IMR-90 (cell line): ENCODE data around the gene CCDC61. TPM values are rescaled to one million over a fixed set of nuclear protein-coding genes. Genes with fewer than 3 reads are reported as not detected.
A peak's percentile ranks its signal among the peaks of the same experiment; 100 is the strongest.

Experiments used
- ATAC-seq: fragments of 200-7000 bp; cut with Tn5 transposase; 2 replicates; pipeline ENCODE4 v1.9.1; 2020; ENCODE audit warnings: low read depth, mild to moderate bottlenecking, moderate library complexity
- BruUV-seq: library from RNA; stranded (reverse); fragments of 400-500 nt; replicated peaks from 2 replicates; lab custom pipeline; 2021; lab: Mats Ljungman, UMichigan
- CTCF ChIA-PET: fragments of 300-600 bp; formaldehyde crosslinking; extraction: SDS; loops from one replicate; lab custom pipeline; 2021; ENCODE audit warnings: antibody characterized with exemption; lab: Yijun Ruan, JAX
- POLR2A ChIA-PET: fragments of 300-600 bp; sonication (Branson Sonifier 250); formaldehyde crosslinking; loops from one replicate; lab custom pipeline; 2022; ENCODE audit warnings: antibody characterized with exemption; ENCODE audit not compliant: unreplicated experiment; lab: Charles Lee
- DNase-seq: peaks from one replicate; pipeline ENCODE4 v3.0.0; 2013
- H2AFZ ChIP-seq: replicated peaks from 2 replicates; pipeline ENCODE3; 2013; ENCODE audit warnings: low read length, mild to moderate bottlenecking; ENCODE audit not compliant: poor library complexity
- H2AK5ac ChIP-seq: 2 replicates; pipeline ENCODE4 v1.6.1; 2013; ENCODE audit warnings: low read depth, low read length, inconsistent platforms
- H2AK9ac ChIP-seq: replicated peaks from 2 replicates; pipeline ENCODE3; 2013; ENCODE audit warnings: mild to moderate bottlenecking, low read depth, low read length, moderate library complexity; ENCODE audit not compliant: poor library complexity
- H2BK120ac ChIP-seq: 2 replicates; pipeline ENCODE4 v1.6.1; 2013; ENCODE audit warnings: low read depth, low read length, inconsistent platforms
- H2BK15ac ChIP-seq: 3 replicates; pipeline ENCODE4 v1.6.1; 2013; ENCODE audit warnings: low read depth, low read length, inconsistent platforms
- H2BK20ac ChIP-seq: 2 replicates; pipeline ENCODE4 v1.6.1; 2013; ENCODE audit warnings: low read depth, mild to moderate bottlenecking, inconsistent platforms, low read length, moderate library complexity
- H2BK5ac ChIP-seq: 2 replicates; pipeline ENCODE4 v1.6.1; 2013; ENCODE audit warnings: mild to moderate bottlenecking, low read depth, low read length, inconsistent platforms; ENCODE audit not compliant: poor library complexity, severe bottlenecking
- H3K14ac ChIP-seq: replicated peaks from 2 replicates; pipeline ENCODE4 v1.6.1; 2013; ENCODE audit warnings: low read depth, low read length, inconsistent platforms
- H3K18ac ChIP-seq: 2 replicates; pipeline ENCODE4 v1.6.1; 2013; ENCODE audit warnings: low read depth, low read length, control low read depth
- H3K23ac ChIP-seq: 2 replicates; pipeline ENCODE4 v1.6.1; 2013; ENCODE audit warnings: low read depth, low read length, inconsistent platforms
- H3K27ac ChIP-seq: 2 replicates; pipeline ENCODE4 v1.5.1; 2013; ENCODE audit warnings: mild to moderate bottlenecking, control low read depth, low read length; ENCODE audit not compliant: insufficient read depth
- H3K27me3 ChIP-seq: 2 replicates; pipeline ENCODE4 v1.6.1; 2013; ENCODE audit warnings: low read length; ENCODE audit not compliant: control insufficient read depth, insufficient read depth
- H3K36me3 ChIP-seq: 2 replicates; pipeline ENCODE4 v1.6.1; 2013; ENCODE audit warnings: low read length, mixed read lengths; ENCODE audit not compliant: control insufficient read depth, insufficient read depth
- H3K4ac ChIP-seq: 2 replicates; pipeline ENCODE4 v1.6.1; 2013; ENCODE audit warnings: low read depth, low read length, inconsistent platforms
- H3K4me1 ChIP-seq: 2 replicates; pipeline ENCODE4 v1.6.1; 2013; ENCODE audit warnings: low read length, mixed read lengths; ENCODE audit not compliant: control insufficient read depth, insufficient read depth
- H3K4me2 ChIP-seq: 2 replicates; pipeline ENCODE4 v1.6.1; 2013; ENCODE audit warnings: low read depth, mild to moderate bottlenecking, control low read depth, low read length, moderate library complexity
- H3K4me3 ChIP-seq: 2 replicates; pipeline ENCODE4 v1.5.1; 2013; ENCODE audit warnings: low read depth, mild to moderate bottlenecking, control low read depth, low read length, moderate library complexity; ENCODE audit not compliant: insufficient read depth
- H3K56ac ChIP-seq: 2 replicates; pipeline ENCODE4 v1.6.1; 2013; ENCODE audit warnings: low read length, inconsistent platforms; ENCODE audit not compliant: insufficient read depth; ENCODE audit errors: extremely low read depth
- H3K79me1 ChIP-seq, 2 experiments: 2 replicates each; pipeline ENCODE4 v1.6.1; 2013; ENCODE audit warnings: low read length in 2 of 2, inconsistent platforms in 1 of 2, low read depth in 1 of 2
- H3K9ac ChIP-seq: 2 replicates; pipeline ENCODE4 v1.6.1; 2013; ENCODE audit warnings: low read depth, low read length, control low read depth
- H3K9me1 ChIP-seq: 2 replicates; pipeline ENCODE4 v1.6.1; 2013; ENCODE audit warnings: low read length, inconsistent platforms; ENCODE audit not compliant: insufficient read depth
- H3K9me3 ChIP-seq: 2 replicates; pipeline ENCODE4 v1.6.1; 2013; ENCODE audit warnings: low read length; ENCODE audit not compliant: control insufficient read depth, insufficient read depth
- H4K20me1 ChIP-seq: 2 replicates; pipeline ENCODE4 v1.6.1; 2013; ENCODE audit warnings: low read length, inconsistent platforms; ENCODE audit not compliant: insufficient read depth
- H4K5ac ChIP-seq: 2 replicates; pipeline ENCODE4 v1.6.1; 2013; ENCODE audit warnings: mild to moderate bottlenecking, low read depth, low read length, control low read depth
- H4K8ac ChIP-seq, 2 experiments: 2 replicates each; pipeline ENCODE4 v1.6.1; 2013; ENCODE audit warnings: low read depth in 2 of 2, low read length in 2 of 2, control low read depth in 1 of 2, inconsistent platforms in 1 of 2
- H4K91ac ChIP-seq: 2 replicates; pipeline ENCODE4 v1.6.1; 2013; ENCODE audit warnings: low read depth, low read length, inconsistent platforms; ENCODE audit not compliant: insufficient read depth
- BHLHE40 ChIP-seq: fragments of 150-350 bp; IDR thresholded peaks from 2 replicates; pipeline ENCODE4 v1.6.1; 2016; ENCODE audit warnings: mild to moderate bottlenecking, low read depth, low read length
- CEBPB ChIP-seq: IDR thresholded peaks from 2 replicates; pipeline ENCODE4 v1.6.1; 2012; ENCODE audit warnings: low read depth, low read length, improper control_type of control experiment
- WGBS, 2 experiments: methylation state at CpG; one replicate each; pipeline versions ENCODE4 v1.1.5 to v1.1.7; 2013; ENCODE audit warnings: missing lambda C conversion rate in 2 of 2; ENCODE audit not compliant: insufficient read length in 1 of 2; ENCODE audit errors: extremely low coverage in 2 of 2; 5-methylcytosine and 5-hydroxymethylcytosine counted together
- dilution Hi-C: fragments of 300-500 bp; cut with HindIII; formaldehyde crosslinking; loops from one replicate; pipeline ENCODE4 v1.14.3; 2018; ENCODE audit warnings: low sequenced_read_pairs; ENCODE audit not compliant: unreplicated experiment
- in situ Hi-C: fragments of 300-500 bp; cut with MboI; formaldehyde crosslinking; loops from 3 replicates; pipeline ENCODE4 v1.14.3; 2019; ENCODE audit warnings: low sequenced_read_pairs, inconsistent platforms, mixed read lengths
- intact Hi-C: fragments of 100-400 bp; cut with micrococcal nuclease; formaldehyde crosslinking; loops from 2 replicates; pipeline ENCODE4 v1.10.0; 2022
- polyA plus RNA-seq, 3 experiments: library from polyadenylated mRNA; depleted of rRNA; stranded (reverse); fragments of >200 nt; gene quantifications; 2 replicates each; pipeline ENCODE4 v1.2.3, GENCODE V29; 2012; ENCODE audit warnings: low replicate concordance in 1 of 3
- total RNA-seq: library from RNA; depleted of rRNA; stranded (reverse); fragments of >200 nt; gene quantifications from 2 replicates; pipeline ENCODE4 v1.2.3, GENCODE V29; 2012

CCDC61 gene
- total and polyA plus RNA-seq, 2 of the 4 experiments (the other 2 are of a cell fraction) = 3.2 to 9.1 TPM

GRCh38 chr19:45978156-45978555 lies 17.1 kb upstream of the CCDC61 start:
- ATAC-seq (no peak), DNase-seq (no peak)
- H2BK120ac ChIP-seq = no peak overlapping the region
- H2AK9ac ChIP-seq = no peak overlapping the region
- no peak overlapping the region for H2BK20ac ChIP-seq
- CTCF ChIA-PET = no interaction called here
- H3K4me2 ChIP-seq = no peak overlapping the region
- no peak overlapping the region for H3K9ac ChIP-seq
- no peak overlapping the region for H2BK15ac ChIP-seq
- H3K14ac ChIP-seq = no peak overlapping the region
- POLR2A ChIA-PET = no interaction called here
- H3K4me1 ChIP-seq = no peaks in the 10 kb centered on the region
- H2AK5ac ChIP-seq = no peak overlapping the region
- no peak overlapping the region for H3K56ac ChIP-seq
- H3K23ac ChIP-seq = no peak overlapping the region
- no TSS peak for BruUV-seq
- no peak overlapping the region for H4K8ac ChIP-seq
- no peak overlapping the region for H3K4ac ChIP-seq
- H3K79me1 ChIP-seq = no peaks in the 10 kb centered on the region
- H3K9me3 ChIP-seq = peaks cover 4% of the 10 kb centered on the region; the same call in 1 of the 2 replicates
- no peak overlapping the region for H3K18ac ChIP-seq
- H4K91ac ChIP-seq = no peak overlapping the region
- dilution Hi-C loops = no loop called here
- no peak overlapping the region for H2BK5ac ChIP-seq
- no peak overlapping the region for H3K4me3 ChIP-seq
- H3K27ac ChIP-seq = no peak overlapping the region
- no peak overlapping the region for H2AFZ ChIP-seq
- H4K20me1 ChIP-seq = no peaks in the 10 kb centered on the region
- intact Hi-C loops = no loop called here
- no peak overlapping the region for H4K5ac ChIP-seq
- 0 out of 2 replicates have a peak, but pooled peaks cover 2% of the 10 kb centered on the region for H3K9me1 ChIP-seq
- whole genome bisulfite sequencing, 2 experiments = no CpG with 5 or more reads among the region's 7 CpGs
- H3K27me3 ChIP-seq = peaks cover 43% of the 10 kb centered on the region
- no peaks in the 10 kb centered on the region for H3K36me3 ChIP-seq
- in situ Hi-C loops = no loop called here
- TF ChIP-seq CEBPB (peak; percentile 22; the same call in 1 of the 2 replicates), BHLHE40 (no peak)
